ENCODE data around the gene CEBPE. TPM values are rescaled to one million over a fixed set of nuclear protein-coding genes. Genes with fewer than 3 reads are reported as not detected.

The CEBPE gene
- total and polyA plus RNA-seq, 2 donors (not counting 1 experiment from before 2014, with no cell fraction given), result 0.37 to 0.45 TPM

DNA sequence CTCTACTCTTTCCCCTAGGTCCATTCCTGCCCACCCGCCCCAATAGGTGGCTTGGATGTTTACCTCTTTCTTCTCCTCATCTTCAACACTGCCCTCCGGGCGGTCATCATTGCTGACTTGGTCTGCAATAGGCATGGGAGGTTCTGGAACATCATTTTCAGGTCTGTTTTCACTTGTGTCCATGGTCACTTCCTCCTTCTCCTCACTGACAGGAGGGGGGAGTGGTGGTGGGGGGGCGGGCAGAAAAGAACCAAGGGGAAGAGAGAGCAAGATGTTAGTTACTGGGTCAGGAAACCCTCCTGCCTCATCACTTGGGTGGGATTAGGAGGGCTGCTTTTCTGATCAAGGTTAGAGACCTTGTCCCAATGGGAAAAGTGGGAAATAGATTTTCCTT, 49.6 kb downstream of the CEBPE start:
- Histone ChIP-seq H3K27me3 (replicated peaks in 1 of 4; ENCODE audit: control extremely low read depth in 1 of 4, control insufficient read depth in 3 of 4, insufficient read depth in 4 of 4, low read length in 3 of 4) (no peaks in the 10 kb centered on the region), H3K4me3 (ENCODE audit: control extremely low read depth in 1 of 5, extremely low read depth in 1 of 5, insufficient read depth in 1 of 5, low read depth in 2 of 5, low read length in 4 of 5) (no peak overlapping the region), H3K27ac (ENCODE audit: low read length in 2 of 2) (peak overlapping the region in 1 of 2 donors; percentile 28), H3K36me3 (replicated peaks in 1 of 2; ENCODE audit: control extremely low read depth in 1 of 2, control insufficient read depth in 1 of 2, extremely low read depth in 1 of 2, insufficient read depth in 2 of 2, low read length in 1 of 2) (peaks cover 4 to 64% of the 10 kb centered on the region in 2 experiments), H4K20me1 (ENCODE audit: control insufficient read depth, insufficient read depth, low read length, poor library complexity, severe bottlenecking) (peaks cover 45% of the 10 kb centered on the region), H3K9me3 (ENCODE audit: control extremely low read depth in 1 of 3, control insufficient read depth in 2 of 3, insufficient read depth in 1 of 3, low read length in 2 of 3) (no peaks in the 10 kb centered on the region), H2AFZ (ENCODE audit: insufficient read depth, low read depth, low read length, poor library complexity, severe bottlenecking) (no peak overlapping the region), H3K4me2 (replicated peaks; ENCODE audit: low read depth, low read length, poor library complexity, severe bottlenecking) (no peak overlapping the region), H3K4me1 (ENCODE audit: control insufficient read depth in 2 of 2, insufficient read depth in 2 of 2, low read length in 2 of 2) (peaks cover 21 to 41% of the 10 kb centered on the region in 2 donors), H3K9ac (ENCODE audit: low read length) (no peak overlapping the region), H3K79me2 (ENCODE audit: control insufficient read depth, insufficient read depth, low read length) (peaks cover 47% of the 10 kb centered on the region)
- Mint-ChIP-seq H3K4me3 (no peak overlapping the region), H3K4me1 (peaks cover 38% of the 10 kb centered on the region), H3K9me3 (ENCODE audit: insufficient read depth) (no peaks in the 10 kb centered on the region), H3K27ac (peak overlapping the region; percentile 83), H3K27me3 (no peaks in the 10 kb centered on the region)
- CTCF ChIA-PET, result interaction anchor here (0.7 to 19.1 kb wide), 45 partner anchors 8 to 695 kb away, joined by 3 to 1134 read pairs (median 4); partner anchors contain the start of genes ACIN1, AJUBA, C14orf119 and PPP1R3E
- no CpG with 5 or more reads among the region's 4 CpGs for WGBS (ENCODE audit: insufficient coverage)
- intact Hi-C loops (cut with micrococcal nuclease), result loop anchor here (1.0 kb wide), 2 partner anchors 13 to 118 kb away; no protein-coding TSS in a partner anchor
- ATAC-seq (ENCODE audit: low read depth) (no peak), DNase-seq (no peak)
- TF ChIP-seq CTCF (IDR thresholded peaks at IDR 0.05), result no peak
- TF ChIP-seq EZH2 (IDR thresholded peaks at IDR 0.05; ENCODE audit: borderline replicate concordance, insufficient read depth, low read depth, low read length, poor library complexity, severe bottlenecking), result no peak
- POLR2A ChIA-PET, result interaction anchor here (0.5 to 1.1 kb wide), 2 partner anchors 91 to 252 kb away, joined by 3 to 8 read pairs; partner anchors contain the start of gene PABPN1

GRCh38 chr14:23068789-23069412, 50.2 kb downstream of the CEBPE start:
- H3K27ac ChIP-seq (ENCODE audit: low read length in 2 of 2), result peak overlapping the region; percentile 10 to 28
- 30% methylated on average over 7 of the region's 8 CpGs for WGBS (ENCODE audit: insufficient coverage)
- intact Hi-C loops (cut with micrococcal nuclease), result loop anchor here (1.0 kb wide), 2 partner anchors 13 to 118 kb away; no protein-coding TSS in a partner anchor

More at GRCh38 chr14:23068789-23069412, 50.2 kb downstream of the CEBPE start:
- ChIA-PET POLR2A (interaction anchor here (0.5 to 1.1 kb wide), 4 partner anchors 10 to 252 kb away, joined by 3 to 8 read pairs (median 5); partner anchors contain the start of genes ACIN1, C14orf119 and PABPN1), CTCF (interaction anchor here (0.7 to 19.1 kb wide), 53 partner anchors 9 to 695 kb away, joined by 3 to 1134 read pairs (median 3); partner anchors contain the start of genes ACIN1, AJUBA, C14orf119 and PPP1R3E)
- Mint-ChIP-seq H3K27me3 (no peaks in the 10 kb centered on the region), H3K4me3 (no peak overlapping the region), H3K27ac (peak overlapping the region; percentile 83), H3K4me1 (peaks cover 38% of the 10 kb centered on the region), H3K9me3 (ENCODE audit: insufficient read depth) (no peaks in the 10 kb centered on the region)
- no peaks in the 10 kb centered on the region for H3K27me3 ChIP-seq (replicated peaks in 1 of 4; ENCODE audit: control extremely low read depth in 1 of 4, control insufficient read depth in 3 of 4, insufficient read depth in 4 of 4, low read length in 3 of 4)
- no peak overlapping the region for H2AFZ ChIP-seq (ENCODE audit: insufficient read depth, low read depth, low read length, poor library complexity, severe bottlenecking)
- ATAC-seq (ENCODE audit: low read depth) (peak; percentile 85), DNase-seq (peak; percentile 87)
- peaks cover 50% of the 10 kb centered on the region for H3K79me2 ChIP-seq (ENCODE audit: control insufficient read depth, insufficient read depth, low read length)
- no peak overlapping the region for H3K4me3 ChIP-seq (ENCODE audit: control extremely low read depth in 1 of 5, extremely low read depth in 1 of 5, insufficient read depth in 1 of 5, low read depth in 2 of 5, low read length in 4 of 5)
- H3K4me2 ChIP-seq (replicated peaks; ENCODE audit: low read depth, low read length, poor library complexity, severe bottlenecking), result no peak overlapping the region
- H4K20me1 ChIP-seq (ENCODE audit: control insufficient read depth, insufficient read depth, low read length, poor library complexity, severe bottlenecking), result peaks cover 47% of the 10 kb centered on the region
- no peak overlapping the region for H3K9ac ChIP-seq (ENCODE audit: low read length)
- peak; percentile 99 for TF ChIP-seq CTCF (IDR thresholded peaks at IDR 0.05)
- TF ChIP-seq EZH2 (IDR thresholded peaks at IDR 0.05; ENCODE audit: borderline replicate concordance, insufficient read depth, low read depth, low read length, poor library complexity, severe bottlenecking), result no peak
- H3K4me1 ChIP-seq (ENCODE audit: control insufficient read depth in 2 of 2, insufficient read depth in 2 of 2, low read length in 2 of 2), result peaks cover 21 to 41% of the 10 kb centered on the region in 2 donors
- H3K36me3 ChIP-seq (replicated peaks in 1 of 2; ENCODE audit: control extremely low read depth in 1 of 2, control insufficient read depth in 1 of 2, extremely low read depth in 1 of 2, insufficient read depth in 2 of 2, low read length in 1 of 2), result peaks cover 4 to 64% of the 10 kb centered on the region in 2 experiments
- H3K9me3 ChIP-seq (ENCODE audit: control extremely low read depth in 1 of 3, control insufficient read depth in 2 of 3, insufficient read depth in 1 of 3, low read length in 2 of 3), result no peaks in the 10 kb centered on the region

Measured in B cell (primary cell).